GM12891 (cell line): ENCODE measurements around the gene FDPS.

Experiments
- DNase-seq: peaks from one replicate; pipeline ENCODE4 v3.0.0; 2011; ENCODE audit warnings: low spot score; ENCODE audit not compliant: insufficient read length
- FAIRE-seq: peaks from 2 replicates; lab custom pipeline; 2011; peaks lifted over from hg19 to GRCh38; lab: Jason Lieb, UNC
- PAX5 ChIP-seq: IDR thresholded peaks from 2 replicates; pipeline ENCODE4 v1.6.1; 2011; ENCODE audit warnings: low read length, moderate library complexity, mild to moderate bottlenecking; ENCODE audit not compliant: insufficient read depth, severe bottlenecking
- POLR2A ChIP-seq: IDR thresholded peaks from 2 replicates; pipeline ENCODE4 v1.6.1; 2011; ENCODE audit warnings: low read depth, low read length, control low read depth
- POLR2AphosphoS5 ChIP-seq: IDR thresholded peaks from 2 replicates; pipeline ENCODE4 v1.6.1; 2011; ENCODE audit warnings: low read depth, low read length, control low read depth
- POU2F2 ChIP-seq: IDR thresholded peaks from 2 replicates; pipeline ENCODE4 v1.6.1; 2011; ENCODE audit warnings: low read depth, mild to moderate bottlenecking, control low read depth, low read length, moderate library complexity
- SPI1 ChIP-seq: IDR thresholded peaks from 2 replicates; pipeline ENCODE4 v1.6.1; 2011; ENCODE audit warnings: low read depth, low read length, control low read depth
- TAF1 ChIP-seq: IDR thresholded peaks from 2 replicates; pipeline ENCODE4 v1.6.1; 2011; ENCODE audit warnings: low read depth, low read length, control low read depth

The FDPS gene

DNA sequence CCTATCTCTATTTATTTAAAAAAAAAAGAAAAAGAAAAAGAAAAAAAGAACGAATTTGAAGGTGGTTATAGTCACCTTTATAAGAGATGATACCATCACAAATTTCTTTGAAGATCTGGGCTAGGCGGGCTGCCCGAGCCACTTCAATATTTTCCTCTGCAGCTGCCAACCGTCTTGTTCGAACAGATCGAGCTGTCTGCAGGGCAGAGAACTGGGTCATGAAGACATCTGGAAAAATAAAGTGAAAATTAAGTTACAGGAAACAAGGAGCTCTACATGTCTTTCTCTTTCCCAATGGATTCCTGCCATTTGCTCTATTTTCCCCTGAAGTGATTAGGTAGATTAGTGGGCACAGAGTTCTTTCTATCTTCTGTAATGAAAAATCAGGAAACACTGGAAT lies 44.0 kb downstream of the FDPS start:
- DNase-seq (no peak), FAIRE-seq (no peak)
- TF ChIP-seq PAX5: no peak
- TF ChIP-seq POLR2AphosphoS5: no peak
- TF ChIP-seq POU2F2: no peak
- no peak for TF ChIP-seq SPI1
- no peak for TF ChIP-seq TAF1
- no peak for TF ChIP-seq POLR2A

DNA sequence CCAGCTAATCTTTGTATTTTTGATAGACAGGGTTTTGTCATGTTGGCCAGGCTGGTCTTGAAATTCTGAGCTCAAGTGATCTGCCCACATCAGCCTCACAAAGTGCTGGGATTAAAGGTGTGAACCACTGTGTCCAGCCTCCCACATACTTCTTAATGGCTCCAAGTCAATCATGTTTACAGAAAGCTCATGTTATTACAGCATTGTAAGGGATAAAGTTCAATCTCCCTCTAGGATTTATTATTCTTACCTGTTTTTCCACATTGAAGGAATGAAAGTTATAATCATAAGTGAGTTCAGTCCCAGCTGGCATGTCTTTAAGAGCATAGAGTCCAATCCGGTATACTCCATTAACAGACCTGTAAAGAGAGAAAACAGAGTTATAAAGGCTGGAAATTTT lies 51.4 kb downstream of the FDPS start:
- TF ChIP-seq TAF1 (no peak), POLR2AphosphoS5 (no peak), SPI1 (no peak), POU2F2 (no peak), POLR2A (no peak), PAX5 (no peak)
- DNase-seq: no peak
- no peak for FAIRE-seq
